HG03354 (cell line): ENCODE measurements around the gene INPP5A.

Experiments used
- ATAC-seq: cut with Tn5 transposase; IDR thresholded peaks from one replicate; pipeline ENCODE4 v1.9.1; 2021; ENCODE audit warnings: mild to moderate bottlenecking; ENCODE audit not compliant: unreplicated experiment, poor library complexity, severe bottlenecking

Gene INPP5A

GRCh38 chr10:132532749-132533560 lies 4.6 kb upstream of the INPP5A start:
- ATAC-seq: no peak

GRCh38 chr10:132533571-132534260 lies 3.9 kb upstream of the INPP5A start:
- no peak for ATAC-seq

GRCh38 chr10:132534391-132535064 lies 3.1 kb upstream of the INPP5A start:
- no peak for ATAC-seq

- no peak for ATAC-seq
Observed at GRCh38 chr10:132535065-132535651, 2.4 kb upstream of the INPP5A start.

- ATAC-seq: peak; percentile 12
Observed at GRCh38 chr10:132536241-132536876, 1.2 kb upstream of the INPP5A start.

GRCh38 chr10:132536877-132537683 lies 507 bp upstream of the INPP5A start:
- ATAC-seq: peak; percentile 85

- ATAC-seq: peak; percentile 0
Observed at GRCh38 chr10:132538031-132538789, 623 bp downstream of the INPP5A start.

GRCh38 chr10:132538790-132539421 lies 1.3 kb downstream of the INPP5A start:
- ATAC-seq: no peak

GRCh38 chr10:132539431-132539839 lies 1.8 kb downstream of the INPP5A start:
- ATAC-seq: no peak

- no peak for ATAC-seq
Observed at GRCh38 chr10:132539894-132540293, 2.3 kb downstream of the INPP5A start.

GRCh38 chr10:132540456-132540855 lies 2.9 kb downstream of the INPP5A start:
- ATAC-seq: no peak

GRCh38 chr10:132541129-132541528 lies 3.5 kb downstream of the INPP5A start:
- ATAC-seq: no peak

- no peak for ATAC-seq
Observed at GRCh38 chr10:132541601-132542011, 4.0 kb downstream of the INPP5A start.

GRCh38 chr10:132542086-132542775 lies 4.6 kb downstream of the INPP5A start:
- no peak for ATAC-seq

- ATAC-seq: no peak
Observed at GRCh38 chr10:132542819-132543218, 5.2 kb downstream of the INPP5A start.

- ATAC-seq: no peak
Observed at GRCh38 chr10:132543916-132544743, 6.5 kb downstream of the INPP5A start.
